GM23338 (cell line): ENCODE measurements around the gene GRAMD4.

Source experiments
- CREB1 ChIP-seq: fragments of 250-450 bp; sonication (Bioruptor Pico); IDR thresholded peaks from 2 replicates; pipeline ENCODE4 v1.5.0; 2020; ENCODE audit warnings: low read depth, mild to moderate bottlenecking, moderate library complexity
- CTCF ChIP-seq, 2 experiments: fragments of 200-600 bp in 1 of 2; sonication (generic) in 1 of 2; conservative IDR thresholded peaks; 2 replicates each; pipeline versions ENCODE4 v1.5.1 to v1.6.1; 2016 to 2017; ENCODE audit warnings: antibody characterized with exemption in 2 of 2, low read depth in 2 of 2, mild to moderate bottlenecking in 2 of 2, moderate library complexity in 1 of 2
- ETS1 ChIP-seq: IDR thresholded peaks from 2 replicates; pipeline ENCODE4 v1.6.1; 2016; ENCODE audit warnings: antibody characterized with exemption
- EZH2 ChIP-seq: fragments of 200-600 bp; sonication (generic); IDR thresholded peaks from one replicate; pipeline ENCODE4 v1.8.0; 2017; ENCODE audit warnings: antibody characterized with exemption, mild to moderate bottlenecking, low read depth; ENCODE audit not compliant: unreplicated experiment
- EZH2phosphoT487 ChIP-seq: fragments of 200-600 bp; sonication (generic); IDR thresholded peaks from one replicate; pipeline ENCODE4 v1.8.1; 2018; ENCODE audit warnings: antibody characterized with exemption; ENCODE audit not compliant: unreplicated experiment
- JUNB ChIP-seq: IDR thresholded peaks from one replicate; pipeline ENCODE4 v1.6.1; 2016; ENCODE audit warnings: antibody characterized with exemption; ENCODE audit not compliant: unreplicated experiment
- NANOG ChIP-seq: IDR thresholded peaks from 2 replicates; pipeline ENCODE4 v1.6.1; 2016; ENCODE audit warnings: antibody characterized with exemption, borderline replicate concordance
- POLR2AphosphoS5 ChIP-seq: IDR thresholded peaks from 2 replicates; pipeline ENCODE4 v1.6.1; 2016; ENCODE audit warnings: antibody characterized with exemption, low read depth
- REST ChIP-seq: IDR thresholded peaks from one replicate; pipeline ENCODE4 v1.6.1; 2018; ENCODE audit warnings: antibody characterized with exemption; ENCODE audit not compliant: unreplicated experiment
- STAT1 ChIP-seq: IDR thresholded peaks from one replicate; pipeline ENCODE4 v1.6.1; 2016; ENCODE audit warnings: antibody characterized with exemption; ENCODE audit not compliant: unreplicated experiment
- ZNF114 ChIP-seq: fragments of 250-450 bp; sonication (Bioruptor Pico); IDR thresholded peaks from 2 replicates; pipeline ENCODE4 v1.5.0; 2020; ENCODE audit warnings: mild to moderate bottlenecking, moderate library complexity
- ZNF462 ChIP-seq: fragments of 250-450 bp; sonication (Bioruptor Pico); IDR thresholded peaks from 2 replicates; pipeline ENCODE4 v1.5.0; 2020; ENCODE audit warnings: mild to moderate bottlenecking, moderate library complexity

DNA sequence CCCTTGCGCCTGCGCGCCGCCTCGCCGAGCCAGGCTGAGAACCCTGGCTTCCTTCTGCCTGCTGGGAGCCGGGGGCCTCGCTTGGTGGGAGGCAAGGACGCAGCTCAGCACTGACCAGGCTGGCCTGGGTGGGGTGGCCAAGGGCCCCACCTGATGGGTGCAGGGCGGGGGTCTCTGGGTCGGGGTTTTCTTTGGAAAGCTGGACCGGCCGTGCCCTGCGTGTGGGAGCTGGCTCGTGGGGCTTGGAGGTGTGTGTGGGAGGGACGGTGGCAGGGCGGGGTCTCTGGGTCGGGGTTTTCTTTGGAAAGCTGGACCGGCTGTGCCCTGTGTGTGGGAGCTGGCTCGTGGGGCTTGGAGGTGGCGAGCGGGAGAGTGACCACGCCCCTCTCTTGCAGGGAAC lies 6.2 kb downstream of the GRAMD4 start:
- TF ChIP-seq REST, result no peak
- no peak for TF ChIP-seq ZNF114
- TF ChIP-seq CTCF (conservative IDR thresholded peaks at IDR 0.05; ENCODE audit: low read depth in 2 of 2), result no peak
- TF ChIP-seq EZH2, result no peak
- no peak for TF ChIP-seq POLR2AphosphoS5
- no peak for TF ChIP-seq EZH2phosphoT487
- TF ChIP-seq NANOG, result no peak
- no peak for TF ChIP-seq JUNB
- TF ChIP-seq CREB1 (CRISPR knock-in tag), result no peak
- no peak for TF ChIP-seq STAT1
- TF ChIP-seq ZNF462 (CRISPR knock-in tag), result no peak
- TF ChIP-seq ETS1, result no peak
